Pancreas (tissue), 10 donors: ENCODE data around the gene GCC2. TPM values are rescaled to one million over a fixed set of nuclear protein-coding genes. Genes with fewer than 3 reads are reported as not detected.

Experiments
- ATAC-seq, 4 donors: fragments of 200-7000 bp; cut with Tn5 transposase; one replicate each; pipeline versions ENCODE4 v1.8.0 to v1.9.1; 2020; ENCODE audit warnings: mild to moderate bottlenecking in 4 of 4, moderate library complexity in 4 of 4
- DNase-seq, 6 donors: peaks; one replicate each; pipeline ENCODE4 v3.0.0-alpha.2; 2020
- FAIRE-seq: peaks from 2 replicates; lab custom pipeline; 2012; peaks lifted over from hg19 to GRCh38; lab: Jason Lieb, UNC
- H3K27ac ChIP-seq, 4 donors: fragments of 200-600 bp; sonication (generic); 1 replicate in 3 of 4; 2 replicates in 1 of 4; pipeline versions ENCODE4 v1.5.0 to v1.8.0; 2020
- H3K27me3 ChIP-seq, 4 donors: fragments of 200-600 bp; one replicate each; pipeline ENCODE4 v1.8.0; 2021
- H3K36me3 ChIP-seq, 3 donors: fragments of 200-600 bp; sonication (generic) in 1 of 3; one replicate each; pipeline versions ENCODE4 v1.5.0 to v1.8.0; 2020 to 2021
- H3K4me1 ChIP-seq, 3 donors: fragments of 200-600 bp; one replicate each; pipeline ENCODE4 v1.8.0; 2021
- H3K4me3 ChIP-seq, 4 donors: fragments of 200-600 bp; sonication (generic) in 2 of 4; one replicate each; pipeline versions ENCODE4 v1.5.0 to v1.8.0; 2020 to 2021
- H3K9me3 ChIP-seq, 4 donors: fragments of 200-600 bp; one replicate each; pipeline ENCODE4 v1.8.0; 2021
- CTCF ChIP-seq, 4 donors: fragments of 200-600 bp; sonication (generic) in 3 of 4; IDR thresholded peaks; one replicate each; pipeline versions ENCODE4 v1.5.0 to v1.8.0; 2021; ENCODE audit warnings: antibody characterized with exemption in 4 of 4
- WGBS, 2 donors: extraction: QIAGEN DNeasy Blood & Tissue Kit; methylation state at CpG; one replicate each; pipeline ENCODE4 v1.1.7; 2013; 5-methylcytosine and 5-hydroxymethylcytosine counted together
- intact Hi-C, 3 donors: fragments of 100-400 bp; cut with DNase I; formaldehyde crosslinking; loops; one replicate each; pipeline versions ENCODE4 v1.11.1 to v1.14.2; 2022
- polyA plus RNA-seq, 2 donors: library from polyadenylated mRNA; stranded (reverse); fragments of 200-250 nt; gene quantifications; one replicate each; pipeline ENCODE4 v1.2.3, GENCODE V29; 2013
- total RNA-seq, 6 donors: library from RNA; stranded (reverse); fragmentation: NEBNext Ultra II Directional in 4 of 6; extraction: Animal tissue kit (Norgen Biotek cat#: 25700) in 4 of 6; gene quantifications; one replicate each; pipeline versions ENCODE4 v1.2.1 to v1.2.4, GENCODE V29; 2021 to 2023
- donor health status: healthy with polysubstance abuse.
- donor health status: DM: no; HTN: no; CAD: no; lungs with moderate emphysema.
- donor health status: DM: no; HTN: no; CAD: no.
- donor health status: control.
- donor health status: control.
- donor health status: Bipolar disorder and iron deficiency.
- donor health status: DM: yes; HTN: yes; CAD: no.
- donor health status: DM: no; HTN: no; CAD: no.
- donor health status: DM: no; HTN: no; CAD: no.
- donor health status: DM: yes; HTN: yes; CAD: no.

GCC2 gene
- total and polyA plus RNA-seq, 8 donors, result 8.7 to 36.0 (median 20.6) TPM

- Histone ChIP-seq H3K27ac (no peak overlapping the region), H3K4me1 (no peaks in the 10 kb centered on the region), H3K4me3 (no peak overlapping the region), H3K9me3 (no peaks in the 10 kb centered on the region), H3K27me3 (no peaks in the 10 kb centered on the region), H3K36me3 (no peaks in the 10 kb centered on the region)
- no peak for FAIRE-seq
- no peak for ATAC-seq
- DNase-seq, result no peak
- intact Hi-C loops, result no loop called here
- WGBS, 2 donors, result 82 to 100% methylated on average over 1 of the region's 1 CpG
- no peak for TF ChIP-seq CTCF (IDR thresholded peaks at IDR 0.05)
Measured at GRCh38 chr2:108413711-108414095, 35.3 kb upstream of the GCC2 start.

DNA sequence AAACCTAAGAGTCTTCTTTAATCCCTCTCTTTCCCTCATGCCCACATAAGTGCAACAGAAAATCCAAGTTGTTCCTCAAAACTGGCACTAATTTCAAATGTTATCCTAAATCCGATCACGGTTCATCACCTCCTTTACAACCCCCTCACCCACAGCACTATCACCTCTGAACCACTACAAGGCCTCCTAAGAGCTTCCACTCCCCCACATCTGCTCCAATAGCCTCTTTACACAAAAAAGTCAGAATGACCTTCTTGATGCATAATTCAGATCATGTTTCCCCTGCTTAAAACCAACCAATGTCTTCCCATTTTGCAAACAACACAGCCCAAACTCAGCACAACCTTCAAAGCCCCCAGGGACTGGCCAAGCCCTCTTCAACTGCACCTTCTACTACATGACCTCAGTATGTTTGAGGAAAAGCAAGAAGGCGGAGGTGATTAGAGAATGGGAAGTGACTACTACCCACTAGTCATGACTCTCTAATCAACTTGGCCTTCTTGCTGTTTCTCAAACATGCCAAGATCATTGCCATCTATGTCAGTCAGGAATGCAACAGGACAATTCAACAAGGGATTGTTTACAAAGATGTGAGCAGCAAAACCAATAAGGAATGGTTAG is 34.6 kb upstream of the GCC2 start:
- no peak for DNase-seq
- WGBS, 2 donors, result 88 to 91% methylated on average over 3 of the region's 3 CpGs
- H3K36me3 ChIP-seq, result no peaks in the 10 kb centered on the region
- H3K9me3 ChIP-seq, result no peaks in the 10 kb centered on the region
- H3K27ac ChIP-seq, result no peak overlapping the region
- no peak overlapping the region for H3K4me3 ChIP-seq
- ATAC-seq, result no peak
- H3K4me1 ChIP-seq, result no peaks in the 10 kb centered on the region
- no peak for FAIRE-seq
- intact Hi-C loops, result no loop called here
- no peak for TF ChIP-seq CTCF (IDR thresholded peaks at IDR 0.05)
- no peaks in the 10 kb centered on the region for H3K27me3 ChIP-seq

DNA sequence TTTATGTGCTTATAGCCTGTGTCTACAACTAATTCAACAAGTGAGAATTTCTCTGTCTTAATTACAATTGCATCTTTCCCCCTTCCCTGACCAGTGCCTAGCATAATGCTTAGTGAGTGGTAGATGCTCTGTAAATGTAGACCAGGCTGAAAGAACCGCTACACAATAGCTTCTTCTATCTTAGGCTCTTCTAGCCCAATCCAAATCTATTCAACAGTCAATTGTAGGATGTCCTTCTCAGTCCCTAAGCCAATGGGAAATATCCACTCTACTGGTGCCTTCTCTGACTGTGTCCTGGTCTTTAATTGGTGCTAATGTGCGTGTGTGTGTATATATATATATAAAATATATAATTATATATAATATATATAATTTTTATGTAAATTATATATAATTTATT is 34.1 kb upstream of the GCC2 start:
- TF ChIP-seq CTCF (IDR thresholded peaks at IDR 0.05), result no peak
- no peaks in the 10 kb centered on the region for H3K27me3 ChIP-seq
- ATAC-seq, result no peak
- H3K9me3 ChIP-seq, result no peaks in the 10 kb centered on the region
- no peaks in the 10 kb centered on the region for H3K4me1 ChIP-seq
- WGBS, 2 donors, result 85 to 88% methylated on average over 2 of the region's 2 CpGs
- H3K36me3 ChIP-seq, result no peaks in the 10 kb centered on the region
- FAIRE-seq, result no peak
- H3K4me3 ChIP-seq, result no peak overlapping the region
- DNase-seq, result no peak
- H3K27ac ChIP-seq, result no peak overlapping the region
- intact Hi-C loops, result no loop called here

DNA sequence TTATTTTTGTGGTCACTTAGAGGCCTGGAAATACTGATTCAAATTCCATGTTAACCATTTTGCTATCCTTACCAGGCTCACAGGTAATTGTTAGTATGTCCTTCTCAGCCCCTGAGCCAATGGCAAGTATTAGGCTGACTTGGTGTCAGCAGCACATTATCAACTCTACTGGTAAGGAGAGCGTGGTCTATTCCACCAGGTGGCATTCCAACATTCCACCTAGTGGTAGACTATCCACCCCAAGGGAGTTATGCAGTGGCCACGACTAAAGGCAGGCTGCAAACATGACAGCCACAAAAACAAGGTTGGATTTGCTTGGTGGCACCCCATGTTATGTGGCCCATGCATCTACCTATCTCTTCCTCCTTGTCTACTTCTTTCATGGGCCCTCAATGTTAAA is 31.8 kb upstream of the GCC2 start:
- ATAC-seq (peak in 2 of 4 donors; percentile 44 to 81), FAIRE-seq (no peak), DNase-seq (no peak)
- H3K27me3 ChIP-seq, result no peaks in the 10 kb centered on the region
- intact Hi-C loops, result no loop called here
- TF ChIP-seq CTCF (IDR thresholded peaks at IDR 0.05), result no peak
- WGBS, 2 donors, result 47 to 60% methylated on average over 2 of the region's 2 CpGs
- no peaks in the 10 kb centered on the region for H3K9me3 ChIP-seq
- H3K36me3 ChIP-seq, result no peaks in the 10 kb centered on the region
- H3K27ac ChIP-seq, result no peak overlapping the region
- H3K4me3 ChIP-seq, result no peak overlapping the region
- H3K4me1 ChIP-seq, result no peaks in the 10 kb centered on the region

- Histone ChIP-seq H3K27ac (no peak overlapping the region), H3K4me3 (no peak overlapping the region), H3K36me3 (no peaks in the 10 kb centered on the region), H3K4me1 (no peaks in the 10 kb centered on the region), H3K27me3 (no peaks in the 10 kb centered on the region), H3K9me3 (no peaks in the 10 kb centered on the region)
- WGBS, 2 donors, result 71 to 88% methylated on average over 4 of the region's 4 CpGs
- DNase-seq (no peak), FAIRE-seq (no peak), ATAC-seq (no peak)
- intact Hi-C loops, result no loop called here
- no peak for TF ChIP-seq CTCF (IDR thresholded peaks at IDR 0.05)
Measured at GRCh38 chr2:108418416-108418815, 30.6 kb upstream of the GCC2 start.
